K562 (cell line): ENCODE results near the gene SLC66A3. TPM values are rescaled to one million over a fixed set of nuclear protein-coding genes. Genes with fewer than 3 reads are reported as not detected.
A peak's percentile ranks its signal among the peaks of the same experiment; 100 is the strongest.

Experiments used
- ATAC-seq: fragments of 200-7000 bp; cut with Tn5 transposase; 3 replicates; pipeline ENCODE4 v1.9.1; 2020; ENCODE audit warnings: moderate library complexity
- BruUV-seq: library from RNA; stranded (reverse); fragments of 400-500 nt; replicated peaks from 2 replicates; lab custom pipeline; 2021; lab: Mats Ljungman, UMichigan
- CTCF ChIA-PET: fragments of 300-600 bp; formaldehyde crosslinking; extraction: SDS; loops from one replicate; lab custom pipeline; 2021; ENCODE audit warnings: low intra/inter-chr PET ratio; lab: Yijun Ruan, JAX
- POLR2A ChIA-PET: fragments of 300-600, 350-650 bp; sonication (Branson Sonifier 250); formaldehyde crosslinking; extraction: SDS; loops from one replicate; lab custom pipeline; 2021; ENCODE audit warnings: antibody characterized with exemption, inconsistent platforms; lab: Yijun Ruan, JAX
- DNase-seq, 4 experiments: peaks; one replicate each; pipeline versions ENCODE4 v3.0.0 to v3.0.0-alpha.2; 2011 to 2018; ENCODE audit warnings: low spot score in 3 of 4, mixed read lengths in 3 of 4; ENCODE audit errors: extremely low read depth in 1 of 4
- FAIRE-seq: peaks from 2 replicates; lab custom pipeline; 2011; peaks lifted over from hg19 to GRCh38; lab: Jason Lieb, UNC
- H2AFZ ChIP-seq: 2 replicates; pipeline ENCODE4 v1.6.0; 2011; ENCODE audit warnings: low read depth, low read length, control low read depth, inconsistent platforms
- H3K27ac ChIP-seq: fragments of 200-600 bp; 3 replicates; pipeline ENCODE4 v1.8.0; 2011; ENCODE audit warnings: low read depth, mild to moderate bottlenecking, control low read depth, inconsistent platforms, low read length, moderate library complexity, mixed read lengths; ENCODE audit errors: extremely low read depth
- H3K27me3 ChIP-seq, 2 experiments: fragments of 300-600 bp in 1 of 2; 2 replicates in 1 of 2; 3 replicates in 1 of 2; pipeline versions ENCODE4 v1.6.0 to v1.8.0; 2011; ENCODE audit warnings: inconsistent platforms in 2 of 2, low read length in 2 of 2, mild to moderate bottlenecking in 1 of 2, mixed read lengths in 1 of 2, moderate library complexity in 1 of 2; ENCODE audit not compliant: control insufficient read depth in 2 of 2, insufficient read depth in 2 of 2
- H3K36me3 ChIP-seq: fragments of 300-600 bp; 3 replicates; pipeline ENCODE4 v1.8.0; 2011; ENCODE audit warnings: mild to moderate bottlenecking, low read length, inconsistent platforms; ENCODE audit not compliant: control insufficient read depth, insufficient read depth
- H3K4me1 ChIP-seq, 2 experiments: fragments of 200-600 bp in 1 of 2; replicated peaks in 1 of 2; 2 replicates in 1 of 2; 3 replicates in 1 of 2; pipeline versions ENCODE4 v1.5.1 to v1.8.0; 2011; ENCODE audit warnings: inconsistent platforms in 2 of 2, low read length in 2 of 2, mild to moderate bottlenecking in 1 of 2, mixed read lengths in 1 of 2, moderate library complexity in 1 of 2; ENCODE audit not compliant: control insufficient read depth in 2 of 2, insufficient read depth in 2 of 2
- H3K4me2 ChIP-seq: 2 replicates; pipeline ENCODE4 v1.6.1; 2011; ENCODE audit warnings: low read length, control low read depth, inconsistent platforms, mixed read lengths; ENCODE audit not compliant: insufficient read depth
- H3K4me3 ChIP-seq: fragments of 200-600 bp; sonication (generic), shearing (Covaris generic); 2 replicates; pipeline ENCODE4 v1.5.1; 2016; ENCODE audit warnings: control low read depth, inconsistent platforms
- H3K79me2 ChIP-seq: fragments of 200-600 bp; 3 replicates; pipeline ENCODE4 v1.8.0; 2011; ENCODE audit warnings: low read length, inconsistent platforms; ENCODE audit not compliant: control insufficient read depth, insufficient read depth
- H3K9ac ChIP-seq, 2 experiments: 2 replicates each; pipeline versions ENCODE4 v1.6.0 to v1.6.1; 2011; ENCODE audit warnings: low read depth in 2 of 2, low read length in 2 of 2, control low read depth in 1 of 2, inconsistent platforms in 1 of 2, mild to moderate bottlenecking in 1 of 2, mixed read lengths in 1 of 2; ENCODE audit not compliant: insufficient read depth in 1 of 2
- H3K9me1 ChIP-seq: one replicate; pipeline ENCODE4 v1.6.0; 2011; ENCODE audit warnings: inconsistent platforms, mild to moderate bottlenecking, low read length, moderate library complexity; ENCODE audit not compliant: control insufficient read depth, insufficient read depth
- H3K9me3 ChIP-seq: replicated peaks from 2 replicates; pipeline ENCODE4 v1.5.1; 2011; ENCODE audit warnings: low read depth, low read length, inconsistent platforms; ENCODE audit not compliant: control insufficient read depth, insufficient read depth
- H4K20me1 ChIP-seq: replicated peaks from 2 replicates; pipeline ENCODE4 v1.6.1; 2011; ENCODE audit warnings: low read length, inconsistent platforms, mixed read lengths; ENCODE audit not compliant: control insufficient read depth, insufficient read depth
- ARID1B ChIP-seq: fragments of 450-650 bp; IDR thresholded peaks from 2 replicates; pipeline ENCODE4 v1.6.1; 2016; ENCODE audit warnings: antibody characterized with exemption, mild to moderate bottlenecking, inconsistent platforms
- DEAF1 ChIP-seq: fragments of 450-650 bp; formaldehyde crosslinking; IDR thresholded peaks from 2 replicates; pipeline ENCODE4 v1.4.0; 2020; ENCODE audit warnings: mild to moderate bottlenecking, moderate library complexity
- ETV5 ChIP-seq: sonication (generic); formaldehyde crosslinking; IDR thresholded peaks from 2 replicates; pipeline ENCODE4 v1.4.0; 2020; ENCODE audit warnings: low read depth, mild to moderate bottlenecking, missing genetic modification reagents
- FOXA3 ChIP-seq, 2 experiments: fragments of 450-650 bp in 1 of 2; sonication (generic) in 1 of 2; formaldehyde crosslinking; IDR thresholded peaks in 1 of 2; conservative IDR thresholded peaks in 1 of 2; 2 replicates each; pipeline versions ENCODE4 v1.4.0 to v1.8.0; 2020 to 2022; ENCODE audit warnings: mild to moderate bottlenecking in 2 of 2, missing genetic modification reagents in 1 of 2
- HBP1 ChIP-seq: fragments of 450-650 bp; formaldehyde crosslinking; IDR thresholded peaks from 2 replicates; pipeline ENCODE4 v1.4.0; 2022; ENCODE audit warnings: missing genetic modification characterization
- HDAC6 ChIP-seq: IDR thresholded peaks from 2 replicates; pipeline ENCODE4 v1.6.1; 2012; ENCODE audit warnings: low read depth, mild to moderate bottlenecking, control low read depth, inconsistent platforms, low read length, moderate library complexity
- MAX ChIP-seq: sonication (generic); formaldehyde crosslinking; IDR thresholded peaks from 2 replicates; pipeline ENCODE4 v1.9.0; 2022; ENCODE audit warnings: mild to moderate bottlenecking, missing genetic modification reagents
- MCM3 ChIP-seq: fragments of 450-650 bp; IDR thresholded peaks from 2 replicates; pipeline ENCODE4 v1.6.1; 2016
- MYC ChIP-seq, 2 experiments: fragments of 250-450 bp in 1 of 2; sonication (Bioruptor Pico) in 1 of 2; IDR thresholded peaks; 2 replicates each; pipeline versions ENCODE4 v1.5.1 to v1.6.1; 2012 to 2021; ENCODE audit warnings: low read depth in 2 of 2, borderline replicate concordance in 1 of 2, improper control_type of control experiment in 1 of 2, low read length in 1 of 2, mild to moderate bottlenecking in 1 of 2, moderate library complexity in 1 of 2
- NFE2 ChIP-seq: IDR thresholded peaks from 2 replicates; pipeline ENCODE4 v1.6.1; 2014; ENCODE audit warnings: antibody characterized with exemption, low read depth
- RBM25 ChIP-seq: fragments of 200-400 bp; formaldehyde crosslinking; IDR thresholded peaks from 2 replicates; pipeline ENCODE4 v1.6.1; 2018; ENCODE audit warnings: low read length, low read depth, moderate library complexity; ENCODE audit not compliant: severe bottlenecking
- RUNX1 ChIP-seq: sonication (generic); IDR thresholded peaks from 2 replicates; pipeline ENCODE4 v1.6.1; 2016; ENCODE audit warnings: antibody characterized with exemption, low read depth
- TAF1 ChIP-seq: IDR thresholded peaks from 2 replicates; pipeline ENCODE4 v1.6.1; 2011; ENCODE audit warnings: mild to moderate bottlenecking, low read length, moderate library complexity; ENCODE audit not compliant: insufficient read depth, control insufficient read depth, severe bottlenecking; ENCODE audit errors: extremely low read depth
- TSC22D4 ChIP-seq: fragments of 450-650 bp; IDR thresholded peaks from 2 replicates; pipeline ENCODE4 v1.6.1; 2016; ENCODE audit warnings: missing genetic modification characterization, missing biosample characterization, control low read depth
- ZFP91 ChIP-seq: sonication (generic); formaldehyde crosslinking; IDR thresholded peaks from 2 replicates; pipeline ENCODE4 v1.8.0; 2022; ENCODE audit warnings: mild to moderate bottlenecking, missing genetic modification reagents
- ZNF165 ChIP-seq: fragments of 250-450 bp; sonication (Bioruptor Pico); IDR thresholded peaks from 2 replicates; pipeline ENCODE4 v1.4.0; 2020; ENCODE audit warnings: borderline replicate concordance
- ZNF3 ChIP-seq: fragments of 250-450 bp; sonication (Bioruptor Pico); IDR thresholded peaks from 2 replicates; pipeline ENCODE4 v1.5.0; 2021; ENCODE audit warnings: mild to moderate bottlenecking, moderate library complexity
- WGBS: fragments of 100-300 bp; shearing (Covaris generic); methylation state at CpG from one replicate; pipeline ENCODE4 v1.1.6; 2016; ENCODE audit warnings: low coverage, mixed read lengths; ENCODE audit not compliant: insufficient coverage; ENCODE audit errors: missing lambda C conversion rate; 5-methylcytosine and 5-hydroxymethylcytosine counted together
- in situ Hi-C: fragments of 300-500 bp; cut with MboI; formaldehyde crosslinking; loops from 4 replicates; pipeline ENCODE4 v1.15.0; 2018; ENCODE audit warnings: inconsistent platforms, mixed read lengths
- intact Hi-C: fragments of 100-400 bp; cut with micrococcal nuclease; formaldehyde crosslinking; loops from 2 replicates; pipeline ENCODE4 v1.14.2; 2022
- polyA plus RNA-seq, 8 experiments: library from polyadenylated mRNA; depleted of rRNA in 4 of 8; stranded (reverse) in 5 of 8; unstranded in 3 of 8; fragments of >200 nt; fragmentation: Nextera tagmentation in 2 of 8; fragmentation: Illumina TruSeq in 1 of 8; extraction: Ambion mirVana in 2 of 8; extraction: Trizol in 1 of 8; gene quantifications; 2 replicates each; pipeline versions ENCODE4 v1.2.1 to v1.2.3, GENCODE V29; 2011 to 2014; ENCODE audit warnings: inconsistent platforms in 1 of 8, missing spikeins in 1 of 8
- total RNA-seq, 7 experiments: library from RNA; depleted of rRNA in 6 of 7; stranded (reverse); fragments of >200 nt in 6 of 7; fragmentation: Illumina TruSeq in 2 of 7; extraction: Trizol in 2 of 7; gene quantifications; 2 replicates each; pipeline versions ENCODE4 v1.2.1 to v1.2.3, GENCODE V29; 2011 to 2021; ENCODE audit warnings: low replicate concordance in 1 of 7

The SLC66A3 gene
- total and polyA plus RNA-seq, 9 of the 15 experiments (the other 6 are each of a cell fraction or from before 2014, with no cell fraction given): 2.8 to 30.0 (median 9.1) TPM

GRCh38 chr2:11201969-11202368 lies 46.7 kb downstream of the SLC66A3 start (continued):
- TF ChIP-seq DEAF1 (CRISPR knock-in tag) (no peak), MYC (IDR thresholded peaks at IDR 0.05; ENCODE audit: low read depth, low read length) (no peak), MYC (CRISPR knock-in tag; IDR thresholded peaks at IDR 0.05; ENCODE audit: borderline replicate concordance, low read depth) (no peak), ZNF165 (CRISPR knock-in tag) (no peak), ZFP91 (CRISPR knock-in tag) (no peak), RUNX1 (no peak)

GRCh38 chr2:11203480-11203879 lies 48.2 kb downstream of the SLC66A3 start:
- Histone ChIP-seq H3K4me1 (no peaks in the 10 kb centered on the region; a peak in 1 of 5 replicates), H3K27ac (peak overlapping the region; percentile 23; the same call in 1 of the 3 replicates), H3K9me3 (no peaks in the 10 kb centered on the region), H3K9me1 (no peaks in the 10 kb centered on the region), H3K4me2 (no peak overlapping the region), H3K27me3 (no peaks in the 10 kb centered on the region), H3K36me3 (peaks cover 47% of the 10 kb centered on the region; the same call in 2 of the 3 replicates), H2AFZ (no peak overlapping the region), H3K4me3 (no peak overlapping the region), H3K79me2 (no peaks in the 10 kb centered on the region), H4K20me1 (no peaks in the 10 kb centered on the region), H3K9ac (no peak overlapping the region)
- intact Hi-C loops: no loop called here
- no TSS peak for BruUV-seq
- 52% methylated on average over 3 of the region's 3 CpGs for WGBS
- FAIRE-seq (peak; percentile 51), ATAC-seq (peak; percentile 29; the same call in 2 of the 3 replicates), DNase-seq (no peak)
- in situ Hi-C loops: no loop called here
- CTCF ChIA-PET: no interaction called here
- POLR2A ChIA-PET: no interaction called here
- TF ChIP-seq HBP1 (CRISPR knock-in tag) (no peak), HDAC6 (no peak), ZNF3 (CRISPR knock-in tag) (no peak), MCM3 (no peak), TSC22D4 (tag) (no peak), FOXA3 (CRISPR knock-in tag; conservative IDR thresholded peaks at IDR 0.05 in 1 of 2, IDR thresholded peaks at IDR 0.05 in 1 of 2) (peak in 1 of 2 experiments; percentile 78; a peak in 2 of 4 replicates), ETV5 (CRISPR knock-in tag) (no peak), NFE2 (no peak), RBM25 (no peak), MAX (CRISPR knock-in tag) (no peak), TAF1 (no peak), ARID1B (peak; percentile 31)
